WTC11 (cell line): ENCODE data around the gene PDAP1. TPM values are rescaled to one million over a fixed set of nuclear protein-coding genes. Genes with fewer than 3 reads are reported as not detected.
A peak's percentile ranks its signal among the peaks of the same experiment; 100 is the strongest.

Experiments
- ATAC-seq: fragments of 200-7000 bp; cut with Tn5 transposase; 2 replicates; pipeline ENCODE4 v1.10.0; 2021; ENCODE audit warnings: mild to moderate bottlenecking, moderate library complexity
- CTCF ChIA-PET: fragments of 300-600 bp; sonication (Branson Sonifier 250); formaldehyde crosslinking; loops from one replicate; lab custom pipeline; 2021; ENCODE audit warnings: antibody characterized with exemption; lab: Charles Lee
- POLR2A ChIA-PET: fragments of 350-600 bp; sonication (Branson Sonifier 250); formaldehyde crosslinking; loops from one replicate; lab custom pipeline; 2021; ENCODE audit warnings: antibody characterized with exemption; lab: Charles Lee
- DNase-seq: peaks from one replicate; pipeline ENCODE4 v3.0.0; 2021; ENCODE audit warnings: low spot score
- H3K27ac Mint-ChIP-seq: 2 replicates; pipeline ENCODE4 v1.8.0; 2021; ENCODE audit warnings: mixed read lengths
- H3K27me3 Mint-ChIP-seq: 2 replicates; pipeline ENCODE4 v1.8.0; 2021; ENCODE audit warnings: low read depth, mild to moderate bottlenecking, moderate library complexity, mixed read lengths
- H3K36me3 Mint-ChIP-seq: 2 replicates; pipeline ENCODE4 v1.8.0; 2021; ENCODE audit warnings: mixed read lengths
- H3K4me1 Mint-ChIP-seq: 2 replicates; pipeline ENCODE4 v1.8.0; 2022; ENCODE audit warnings: mixed read lengths
- H3K4me3 Mint-ChIP-seq: 2 replicates; pipeline ENCODE4 v1.8.0; 2021; ENCODE audit warnings: mild to moderate bottlenecking, moderate library complexity, mixed read lengths
- H3K9me3 Mint-ChIP-seq: 2 replicates; pipeline ENCODE4 v1.8.0; 2021; ENCODE audit warnings: mixed read lengths
- ATF1 ChIP-seq: sonication (generic); formaldehyde crosslinking; IDR thresholded peaks from 2 replicates; pipeline ENCODE4 v1.8.1; 2023; ENCODE audit warnings: mild to moderate bottlenecking, moderate library complexity, missing genetic modification reagents
- ATF3 ChIP-seq: sonication (generic); formaldehyde crosslinking; conservative IDR thresholded peaks from 2 replicates; pipeline ENCODE4 v1.8.1; 2022; ENCODE audit warnings: mild to moderate bottlenecking, missing genetic modification reagents
- CREM ChIP-seq: sonication (generic); formaldehyde crosslinking; IDR thresholded peaks from 2 replicates; pipeline ENCODE4 v1.8.1; 2022; ENCODE audit warnings: mild to moderate bottlenecking, missing genetic modification reagents, moderate library complexity
- CTCF ChIP-seq: fragments of 200-600 bp; IDR thresholded peaks from 2 replicates; pipeline ENCODE4 v1.8.0; 2022; ENCODE audit warnings: antibody characterized with exemption
- E2F4 ChIP-seq: sonication (generic); formaldehyde crosslinking; IDR thresholded peaks from 2 replicates; pipeline ENCODE4 v1.8.1; 2022; ENCODE audit warnings: low read depth, mild to moderate bottlenecking, moderate library complexity, missing genetic modification reagents, borderline replicate concordance
- E2F5 ChIP-seq: sonication (generic); formaldehyde crosslinking; IDR thresholded peaks from 2 replicates; pipeline ENCODE4 v1.8.1; 2022; ENCODE audit warnings: mild to moderate bottlenecking, moderate library complexity, missing genetic modification reagents
- EMX1 ChIP-seq: fragments of 250-450 bp; sonication (Bioruptor Pico); IDR thresholded peaks from 2 replicates; pipeline ENCODE4 v1.8.0; 2021; ENCODE audit warnings: mild to moderate bottlenecking
- ESRRA ChIP-seq: sonication (generic); formaldehyde crosslinking; IDR thresholded peaks from 2 replicates; pipeline ENCODE4 v1.8.1; 2022; ENCODE audit warnings: mild to moderate bottlenecking, missing genetic modification reagents, borderline replicate concordance
- ETV6 ChIP-seq: sonication (generic); formaldehyde crosslinking; IDR thresholded peaks from 2 replicates; pipeline ENCODE4 v1.8.1; 2022; ENCODE audit warnings: mild to moderate bottlenecking, missing genetic modification reagents
- MLX ChIP-seq: sonication (generic); formaldehyde crosslinking; IDR thresholded peaks from 2 replicates; pipeline ENCODE4 v1.8.1; 2023; ENCODE audit warnings: mild to moderate bottlenecking, missing genetic modification reagents, moderate library complexity
- NFYB ChIP-seq: sonication (generic); formaldehyde crosslinking; conservative IDR thresholded peaks from 2 replicates; pipeline ENCODE4 v1.8.0; 2022; ENCODE audit warnings: low read depth, missing genetic modification reagents
- NR1H2 ChIP-seq: sonication (generic); formaldehyde crosslinking; IDR thresholded peaks from 2 replicates; pipeline ENCODE4 v1.9.0; 2021; ENCODE audit warnings: mild to moderate bottlenecking, moderate library complexity, missing genetic modification reagents
- NR2C2 ChIP-seq: sonication (generic); formaldehyde crosslinking; IDR thresholded peaks from 2 replicates; pipeline ENCODE4 v1.8.0; 2022; ENCODE audit warnings: mild to moderate bottlenecking, missing genetic modification reagents
- PRRX2 ChIP-seq: fragments of 250-450 bp; sonication (Bioruptor Pico); IDR thresholded peaks from 2 replicates; pipeline ENCODE4 v1.8.0; 2021; ENCODE audit warnings: mild to moderate bottlenecking
- ZNF121 ChIP-seq: sonication (generic); formaldehyde crosslinking; IDR thresholded peaks from 2 replicates; pipeline ENCODE4 v1.8.0; 2023; ENCODE audit warnings: missing genetic modification reagents
- ZNF317 ChIP-seq: sonication (generic); formaldehyde crosslinking; IDR thresholded peaks from 2 replicates; pipeline ENCODE4 v1.8.1; 2023; ENCODE audit warnings: low read depth, mild to moderate bottlenecking, moderate library complexity, missing genetic modification reagents, borderline replicate concordance
- total RNA-seq: library from RNA; stranded (reverse); gene quantifications from 3 replicates; pipeline ENCODE4 v1.2.3, GENCODE V29; 2021
- TF ChIP-seq, protein P1 (sequence below): sonication (generic); formaldehyde crosslinking; IDR thresholded peaks from 2 replicates; pipeline ENCODE4 v1.8.1; 2023; ENCODE audit warnings: mild to moderate bottlenecking, missing genetic modification reagents
- TF ChIP-seq, protein P2 (sequence below): sonication (generic); formaldehyde crosslinking; IDR thresholded peaks from 2 replicates; pipeline ENCODE4 v1.8.0; 2022; ENCODE audit warnings: mild to moderate bottlenecking, missing genetic modification reagents
- TF ChIP-seq, protein P3 (sequence below): sonication (generic); formaldehyde crosslinking; IDR thresholded peaks from 2 replicates; pipeline ENCODE4 v1.8.1; 2023; ENCODE audit warnings: mild to moderate bottlenecking, missing genetic modification reagents, moderate library complexity
- TF ChIP-seq, protein P4 (sequence below): sonication (generic); formaldehyde crosslinking; IDR thresholded peaks from 2 replicates; pipeline ENCODE4 v1.8.0; 2023; ENCODE audit warnings: missing genetic modification reagents

Gene PDAP1
- total RNA-seq, 1 experiment from 2014 or later = 177 TPM

DNA sequence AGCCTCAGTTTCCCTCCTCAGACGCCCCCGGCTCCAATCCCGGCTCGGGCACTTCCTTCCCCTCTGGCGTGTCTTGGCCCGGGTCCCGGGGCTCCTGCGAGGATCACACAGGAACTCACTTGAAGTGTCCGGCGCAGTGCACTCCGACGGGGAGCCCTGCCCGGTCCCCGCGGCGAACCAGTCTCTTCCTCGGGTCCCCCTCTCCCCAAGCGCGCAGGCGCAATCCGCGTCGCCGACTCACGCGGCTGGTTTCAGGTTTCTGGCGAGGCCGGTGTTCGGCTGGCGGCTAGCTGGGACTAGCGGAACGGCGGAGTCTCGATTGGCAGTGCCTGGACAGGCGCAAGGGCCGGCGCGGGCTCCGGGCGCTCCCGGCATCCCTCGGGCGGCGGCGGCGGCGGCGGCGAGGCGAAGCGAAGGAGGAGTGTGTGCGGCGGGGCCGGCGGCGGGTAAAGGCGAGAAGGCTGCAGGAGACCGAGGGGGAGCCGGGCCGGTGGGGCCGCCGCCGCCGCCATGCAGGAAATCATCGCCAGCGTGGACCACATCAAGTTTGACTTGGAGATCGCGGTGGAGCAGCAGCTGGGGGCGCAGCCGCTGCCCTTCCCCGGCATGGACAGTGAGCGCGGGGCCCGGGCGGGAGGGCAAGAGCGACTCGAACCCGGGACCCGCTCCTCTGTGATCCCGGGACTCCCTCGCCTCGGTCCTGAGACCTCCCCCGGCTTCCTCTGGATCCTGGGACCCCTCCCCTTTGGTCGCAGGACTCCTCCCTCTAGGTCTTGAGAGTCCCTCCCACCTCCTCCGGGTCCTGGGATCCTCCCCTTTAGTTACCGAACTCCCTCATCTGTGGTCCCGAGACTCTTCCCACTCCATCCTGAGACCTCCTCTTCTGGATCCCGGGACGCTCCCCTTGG is 30.4 kb upstream of the PDAP1 start, which contains the start of the genes CPSF4 and PTCD1:
Gene CPSF4, plus strand, starts transcription at position 371 of the 908 bp plus-strand sequence. Its CDS starts 140 bp downstream, at position 511.
Gene PTCD1, minus strand, starts transcription at position 226 of the 908 bp plus-strand sequence. CDS start 3,556 bp downstream, outside the sequence.
- Mint-ChIP-seq H3K27me3 (no peaks in the 10 kb centered on the region), H3K4me3 (peak within 1 kb of the TSS; percentile 97), H3K36me3 (peaks cover 27% of the 10 kb centered on the region), H3K9me3 (no peaks in the 10 kb centered on the region), H3K4me1 (peaks cover 23% of the 10 kb centered on the region), H3K27ac (peak within 1 kb of the TSS; percentile 99)
- ChIA-PET POLR2A (interaction anchor here (1.0 to 2.3 kb wide), 2 partner anchors 16 to 30 kb away, joined by 3 to 11 read pairs; partner anchors contain the start of genes BUD31 and PDAP1), CTCF (interaction anchor here (0.6 kb wide), 1 partner anchor 10 kb away, joined by 6 read pairs; no protein-coding TSS in a partner anchor)
- DNase-seq (peak; percentile 99), ATAC-seq (peak; percentile 93)
- TF ChIP-seq, protein P1, sequence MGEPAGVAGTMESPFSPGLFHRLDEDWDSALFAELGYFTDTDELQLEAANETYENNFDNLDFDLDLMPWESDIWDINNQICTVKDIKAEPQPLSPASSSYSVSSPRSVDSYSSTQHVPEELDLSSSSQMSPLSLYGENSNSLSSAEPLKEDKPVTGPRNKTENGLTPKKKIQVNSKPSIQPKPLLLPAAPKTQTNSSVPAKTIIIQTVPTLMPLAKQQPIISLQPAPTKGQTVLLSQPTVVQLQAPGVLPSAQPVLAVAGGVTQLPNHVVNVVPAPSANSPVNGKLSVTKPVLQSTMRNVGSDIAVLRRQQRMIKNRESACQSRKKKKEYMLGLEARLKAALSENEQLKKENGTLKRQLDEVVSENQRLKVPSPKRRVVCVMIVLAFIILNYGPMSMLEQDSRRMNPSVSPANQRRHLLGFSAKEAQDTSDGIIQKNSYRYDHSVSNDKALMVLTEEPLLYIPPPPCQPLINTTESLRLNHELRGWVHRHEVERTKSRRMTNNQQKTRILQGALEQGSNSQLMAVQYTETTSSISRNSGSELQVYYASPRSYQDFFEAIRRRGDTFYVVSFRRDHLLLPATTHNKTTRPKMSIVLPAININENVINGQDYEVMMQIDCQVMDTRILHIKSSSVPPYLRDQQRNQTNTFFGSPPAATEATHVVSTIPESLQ (CRISPR knock-in tag) = no peak
- TF ChIP-seq NR2C2 (CRISPR knock-in tag) = no peak
- no peak for TF ChIP-seq ESRRA (CRISPR knock-in tag)
- no peak for TF ChIP-seq ATF3 (CRISPR knock-in tag)
- TF ChIP-seq CTCF = no peak
- TF ChIP-seq, protein P2, sequence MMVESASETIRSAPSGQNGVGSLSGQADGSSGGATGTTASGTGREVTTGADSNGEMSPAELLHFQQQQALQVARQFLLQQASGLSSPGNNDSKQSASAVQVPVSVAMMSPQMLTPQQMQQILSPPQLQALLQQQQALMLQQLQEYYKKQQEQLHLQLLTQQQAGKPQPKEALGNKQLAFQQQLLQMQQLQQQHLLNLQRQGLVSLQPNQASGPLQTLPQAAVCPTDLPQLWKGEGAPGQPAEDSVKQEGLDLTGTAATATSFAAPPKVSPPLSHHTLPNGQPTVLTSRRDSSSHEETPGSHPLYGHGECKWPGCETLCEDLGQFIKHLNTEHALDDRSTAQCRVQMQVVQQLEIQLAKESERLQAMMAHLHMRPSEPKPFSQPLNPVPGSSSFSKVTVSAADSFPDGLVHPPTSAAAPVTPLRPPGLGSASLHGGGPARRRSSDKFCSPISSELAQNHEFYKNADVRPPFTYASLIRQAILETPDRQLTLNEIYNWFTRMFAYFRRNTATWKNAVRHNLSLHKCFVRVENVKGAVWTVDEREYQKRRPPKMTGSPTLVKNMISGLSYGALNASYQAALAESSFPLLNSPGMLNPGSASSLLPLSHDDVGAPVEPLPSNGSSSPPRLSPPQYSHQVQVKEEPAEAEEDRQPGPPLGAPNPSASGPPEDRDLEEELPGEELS (CRISPR knock-in tag) = peak; percentile 68
- TF ChIP-seq ZNF317 (CRISPR knock-in tag) = no peak
- TF ChIP-seq E2F5 = peak; percentile 96
- TF ChIP-seq, protein P3, sequence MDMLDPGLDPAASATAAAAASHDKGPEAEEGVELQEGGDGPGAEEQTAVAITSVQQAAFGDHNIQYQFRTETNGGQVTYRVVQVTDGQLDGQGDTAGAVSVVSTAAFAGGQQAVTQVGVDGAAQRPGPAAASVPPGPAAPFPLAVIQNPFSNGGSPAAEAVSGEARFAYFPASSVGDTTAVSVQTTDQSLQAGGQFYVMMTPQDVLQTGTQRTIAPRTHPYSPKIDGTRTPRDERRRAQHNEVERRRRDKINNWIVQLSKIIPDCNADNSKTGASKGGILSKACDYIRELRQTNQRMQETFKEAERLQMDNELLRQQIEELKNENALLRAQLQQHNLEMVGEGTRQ (CRISPR knock-in tag) = peak; percentile 42; the same call in 1 of the 2 replicates
- TF ChIP-seq ETV6 (CRISPR knock-in tag) = peak; percentile 83; the same call in 1 of the 2 replicates
- TF ChIP-seq E2F4 (CRISPR knock-in tag) = peak; percentile 91
- TF ChIP-seq CREM (CRISPR knock-in tag) = peak; percentile 43; the same call in 1 of the 2 replicates
- no peak for TF ChIP-seq ATF1 (CRISPR knock-in tag)
- TF ChIP-seq, protein P4, sequence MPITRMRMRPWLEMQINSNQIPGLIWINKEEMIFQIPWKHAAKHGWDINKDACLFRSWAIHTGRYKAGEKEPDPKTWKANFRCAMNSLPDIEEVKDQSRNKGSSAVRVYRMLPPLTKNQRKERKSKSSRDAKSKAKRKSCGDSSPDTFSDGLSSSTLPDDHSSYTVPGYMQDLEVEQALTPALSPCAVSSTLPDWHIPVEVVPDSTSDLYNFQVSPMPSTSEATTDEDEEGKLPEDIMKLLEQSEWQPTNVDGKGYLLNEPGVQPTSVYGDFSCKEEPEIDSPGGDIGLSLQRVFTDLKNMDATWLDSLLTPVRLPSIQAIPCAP = no peak
- no peak for TF ChIP-seq PRRX2 (CRISPR knock-in tag)
- no peak for TF ChIP-seq EMX1
- no peak; the same call in 1 of the 2 replicates for TF ChIP-seq NFYB (CRISPR knock-in tag)
- no peak for TF ChIP-seq NR1H2 (CRISPR knock-in tag)
- no peak for TF ChIP-seq ZNF121 (CRISPR knock-in tag)
- TF ChIP-seq MLX (CRISPR knock-in tag) = no peak
